Measurements from ENCODE around the gene DCLRE1A.

DNA sequence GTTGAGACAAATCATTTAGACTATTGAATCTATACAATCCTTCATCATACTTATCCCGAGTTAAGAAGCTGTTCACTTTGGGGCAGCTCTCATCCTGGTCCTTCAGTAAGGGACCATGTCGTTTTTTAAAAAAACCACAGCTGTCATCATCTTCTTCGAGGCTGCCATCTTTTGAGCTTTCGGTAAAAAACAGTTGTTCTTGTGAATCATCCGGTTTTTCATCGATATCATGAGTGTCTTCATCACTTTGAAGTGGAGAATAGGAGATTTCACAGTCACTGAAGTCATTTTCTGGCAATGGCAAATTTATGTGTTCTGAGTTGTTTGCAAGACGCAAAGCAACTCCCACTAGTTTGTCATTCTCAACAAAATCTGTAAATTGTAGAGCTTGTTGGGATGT is 3.9 kb downstream of the DCLRE1A start:
- TF ChIP-seq, protein P1, sequence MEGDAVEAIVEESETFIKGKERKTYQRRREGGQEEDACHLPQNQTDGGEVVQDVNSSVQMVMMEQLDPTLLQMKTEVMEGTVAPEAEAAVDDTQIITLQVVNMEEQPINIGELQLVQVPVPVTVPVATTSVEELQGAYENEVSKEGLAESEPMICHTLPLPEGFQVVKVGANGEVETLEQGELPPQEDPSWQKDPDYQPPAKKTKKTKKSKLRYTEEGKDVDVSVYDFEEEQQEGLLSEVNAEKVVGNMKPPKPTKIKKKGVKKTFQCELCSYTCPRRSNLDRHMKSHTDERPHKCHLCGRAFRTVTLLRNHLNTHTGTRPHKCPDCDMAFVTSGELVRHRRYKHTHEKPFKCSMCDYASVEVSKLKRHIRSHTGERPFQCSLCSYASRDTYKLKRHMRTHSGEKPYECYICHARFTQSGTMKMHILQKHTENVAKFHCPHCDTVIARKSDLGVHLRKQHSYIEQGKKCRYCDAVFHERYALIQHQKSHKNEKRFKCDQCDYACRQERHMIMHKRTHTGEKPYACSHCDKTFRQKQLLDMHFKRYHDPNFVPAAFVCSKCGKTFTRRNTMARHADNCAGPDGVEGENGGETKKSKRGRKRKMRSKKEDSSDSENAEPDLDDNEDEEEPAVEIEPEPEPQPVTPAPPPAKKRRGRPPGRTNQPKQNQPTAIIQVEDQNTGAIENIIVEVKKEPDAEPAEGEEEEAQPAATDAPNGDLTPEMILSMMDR (conservative IDR thresholded peaks at IDR 0.05; ENCODE audit: low read length) = no peak
- no peak for TF ChIP-seq EZH2phosphoT487 (IDR thresholded peaks at IDR 0.05; ENCODE audit: borderline replicate concordance)
